GM19240 (cell line): Measurements from ENCODE around the gene SMIM32.
A peak's percentile ranks its signal among the peaks of the same experiment; 100 is the strongest.

Experiments
- DNase-seq: peaks from one replicate; pipeline ENCODE4 v3.0.0; 2011; ENCODE audit warnings: low spot score; ENCODE audit not compliant: insufficient read length

The SMIM32 gene

GRCh38 chr5:136192526-136193321, at the start of gene SMIM32:
Gene SMIM32, minus strand, starts transcription at chr5:136193162. Its CDS starts 638 bp downstream, at chr5:136192524.
- DNase-seq = no peak

GRCh38 chr5:136242611-136243010, 49.6 kb upstream of the SMIM32 start:
- no peak for DNase-seq

DNA sequence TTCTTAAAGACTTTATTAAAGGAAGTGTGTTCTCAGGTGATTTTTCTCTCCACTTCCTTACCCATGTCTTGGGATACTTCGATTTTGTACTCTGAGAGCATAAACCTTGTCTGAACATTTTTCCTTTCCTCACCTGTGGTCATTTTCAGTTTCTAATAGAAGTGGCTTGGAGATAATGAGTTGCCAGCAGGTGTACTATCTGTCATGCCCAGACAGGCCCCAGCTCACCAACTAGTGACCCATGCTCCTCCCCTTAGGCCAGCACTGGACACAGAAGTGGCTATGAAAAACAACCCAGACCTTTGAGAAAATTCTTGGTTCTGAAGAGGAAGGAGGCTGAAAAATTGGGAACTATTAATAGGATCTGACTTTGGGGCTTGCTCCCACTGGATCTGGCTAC, 49.2 kb upstream of the SMIM32 start:
- DNase-seq = no peak

- DNase-seq = no peak
Observed at GRCh38 chr5:136240894-136241293, 47.9 kb upstream of the SMIM32 start.

DNA sequence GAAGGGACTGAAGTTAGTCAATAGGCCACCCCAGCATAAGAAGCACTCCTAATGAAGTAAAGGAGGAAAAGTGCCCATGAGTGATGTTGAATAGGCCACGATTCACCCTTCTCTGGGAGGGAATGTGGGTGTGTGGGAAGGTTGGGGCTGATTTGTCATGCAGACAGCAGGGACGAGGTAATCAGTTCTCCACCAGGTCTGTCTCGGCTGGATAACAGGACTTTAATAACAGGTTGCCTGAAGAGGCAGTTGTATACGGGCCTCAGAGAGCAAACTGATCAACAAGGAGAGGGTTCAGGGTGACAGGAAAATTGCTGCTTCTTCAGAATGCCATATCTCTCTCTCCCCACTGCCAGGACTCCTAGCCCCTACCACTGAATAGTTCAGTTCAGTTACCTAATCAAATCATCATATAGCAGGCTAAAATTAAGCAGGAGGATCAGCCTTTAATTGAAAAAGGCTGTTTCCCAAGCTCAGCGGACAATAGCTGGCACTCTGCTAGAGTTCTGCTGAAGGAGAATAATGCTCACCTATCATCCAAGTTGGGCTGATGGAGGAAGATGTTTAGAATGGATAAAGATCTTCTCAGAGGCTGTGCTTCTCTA, 43.6 kb upstream of the SMIM32 start:
- DNase-seq = no peak

GRCh38 chr5:136235321-136235720, 42.4 kb upstream of the SMIM32 start:
- no peak for DNase-seq

GRCh38 chr5:136232316-136232715, 39.4 kb upstream of the SMIM32 start:
- no peak for DNase-seq

- DNase-seq = no peak
Observed at GRCh38 chr5:136230176-136230575, 37.2 kb upstream of the SMIM32 start.

- DNase-seq = no peak
Observed at GRCh38 chr5:136228136-136228757, 35.3 kb upstream of the SMIM32 start.

DNA sequence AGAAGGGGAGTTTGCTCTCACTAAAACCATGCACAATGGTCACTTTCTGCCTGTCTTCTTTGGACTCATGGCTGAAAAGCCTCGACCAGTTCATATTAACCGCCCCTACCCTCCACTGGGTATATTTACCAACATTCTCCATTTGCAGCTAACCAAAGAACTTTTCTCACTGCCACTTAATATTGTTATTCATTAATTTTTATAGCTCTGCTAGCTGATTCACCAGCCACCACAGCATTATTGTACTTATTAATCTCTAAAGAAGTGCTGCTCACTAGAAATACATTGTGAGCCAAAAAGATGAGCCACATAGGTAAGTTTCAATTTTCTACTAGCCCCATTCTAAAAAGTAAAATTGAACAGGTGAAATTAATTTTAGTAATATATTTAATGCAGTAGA, 33.4 kb upstream of the SMIM32 start:
- no peak for DNase-seq

- DNase-seq = no peak
Observed at GRCh38 chr5:136225796-136226195, 32.8 kb upstream of the SMIM32 start.

DNA sequence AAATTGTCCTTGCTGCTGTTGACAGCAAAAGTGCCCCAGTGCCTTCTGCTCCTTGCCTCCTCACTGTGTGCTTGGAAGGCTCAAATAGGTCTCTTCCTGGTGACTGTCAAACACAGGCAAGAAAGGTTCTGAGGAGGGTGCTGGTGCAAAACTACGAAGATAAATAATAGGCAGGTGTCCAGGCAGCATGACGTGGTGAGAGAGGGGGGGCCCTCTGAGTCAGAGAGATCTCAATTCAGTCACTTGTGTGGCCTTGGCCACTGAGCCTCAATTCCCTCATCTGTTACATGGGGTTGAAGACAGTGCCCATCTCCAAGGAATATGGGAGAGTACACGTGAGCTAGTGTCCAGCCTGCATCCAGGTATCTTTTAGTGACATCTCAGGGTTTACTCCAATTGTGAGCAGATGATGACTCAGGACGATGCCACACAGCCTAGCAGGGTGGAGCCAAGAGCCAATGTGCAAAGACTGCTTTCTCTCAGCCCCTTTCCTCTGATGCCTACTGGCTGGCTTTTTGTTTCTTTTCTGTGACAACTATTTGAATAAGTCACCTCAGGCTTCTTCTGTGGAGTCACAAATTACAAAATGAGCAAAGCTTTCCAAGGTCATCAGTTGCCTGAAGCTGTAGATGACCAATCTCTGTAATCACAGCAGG, 29.7 kb upstream of the SMIM32 start:
- DNase-seq = no peak

DNA sequence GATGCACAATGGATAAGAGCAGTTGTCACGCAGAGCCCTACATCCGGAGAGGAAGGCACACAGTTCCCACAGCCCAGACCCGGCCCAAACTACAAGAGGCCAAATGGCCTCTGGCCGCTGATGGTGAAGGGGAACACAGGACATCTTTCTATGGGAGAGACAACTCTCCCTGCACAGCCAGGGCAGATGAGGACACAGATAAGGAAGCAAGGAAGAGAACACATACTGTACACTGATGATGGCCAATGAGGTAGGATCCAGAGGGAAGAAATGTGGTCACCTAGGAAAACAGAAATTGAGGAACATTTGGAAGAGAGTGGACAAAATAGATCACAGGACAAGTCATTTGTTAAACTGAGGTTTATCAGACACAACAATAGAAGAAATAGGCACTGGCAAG, 28.4 kb upstream of the SMIM32 start:
- DNase-seq = no peak

GRCh38 chr5:136216230-136216629, 23.3 kb upstream of the SMIM32 start:
- no peak for DNase-seq

DNA sequence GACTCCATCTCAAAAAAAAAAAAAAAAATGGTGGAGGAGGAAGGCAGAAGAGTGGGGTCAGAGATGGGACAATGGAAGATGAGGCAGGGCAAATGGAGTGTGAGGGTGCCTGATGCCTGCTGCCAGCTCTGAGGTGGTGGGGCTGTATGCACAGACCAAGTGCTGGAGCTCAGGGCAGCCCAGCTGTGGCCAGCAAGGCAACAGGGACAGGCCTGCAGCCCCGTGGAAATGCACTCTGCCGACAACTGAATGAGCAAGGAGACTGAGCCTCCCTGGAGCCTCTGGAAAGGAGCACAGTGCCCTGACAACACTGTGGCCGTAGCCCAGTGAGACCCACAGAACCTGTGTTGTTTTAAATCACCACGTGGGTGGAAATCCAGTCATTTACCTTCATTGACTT, 22.9 kb upstream of the SMIM32 start:
- no peak for DNase-seq

GRCh38 chr5:136213919-136214493, 21.0 kb upstream of the SMIM32 start:
- DNase-seq = no peak

DNA sequence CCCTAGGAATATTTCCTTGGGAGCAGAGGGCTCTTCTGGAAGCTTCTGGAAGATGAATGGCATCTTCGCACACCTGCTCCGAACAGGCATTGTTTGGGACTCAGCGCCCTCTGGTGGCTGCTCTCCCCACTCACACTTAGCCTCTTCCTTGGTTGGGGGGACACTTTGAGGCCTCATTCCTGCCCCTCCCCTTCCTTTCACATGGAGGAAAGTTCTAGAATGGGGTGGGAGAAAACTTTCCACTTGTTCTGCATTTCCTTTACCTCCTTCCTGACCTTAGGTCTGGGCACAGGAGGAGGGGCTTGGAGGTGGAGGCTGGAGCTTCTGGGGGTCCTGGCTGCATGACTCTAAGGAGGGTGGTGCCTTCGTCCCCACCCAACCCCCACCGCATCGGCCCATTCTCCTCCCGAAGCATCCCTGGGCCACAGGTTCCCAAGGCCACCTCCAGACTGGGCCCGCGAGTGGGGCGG, 19.3 kb upstream of the SMIM32 start:
- DNase-seq = peak; percentile 57

DNA sequence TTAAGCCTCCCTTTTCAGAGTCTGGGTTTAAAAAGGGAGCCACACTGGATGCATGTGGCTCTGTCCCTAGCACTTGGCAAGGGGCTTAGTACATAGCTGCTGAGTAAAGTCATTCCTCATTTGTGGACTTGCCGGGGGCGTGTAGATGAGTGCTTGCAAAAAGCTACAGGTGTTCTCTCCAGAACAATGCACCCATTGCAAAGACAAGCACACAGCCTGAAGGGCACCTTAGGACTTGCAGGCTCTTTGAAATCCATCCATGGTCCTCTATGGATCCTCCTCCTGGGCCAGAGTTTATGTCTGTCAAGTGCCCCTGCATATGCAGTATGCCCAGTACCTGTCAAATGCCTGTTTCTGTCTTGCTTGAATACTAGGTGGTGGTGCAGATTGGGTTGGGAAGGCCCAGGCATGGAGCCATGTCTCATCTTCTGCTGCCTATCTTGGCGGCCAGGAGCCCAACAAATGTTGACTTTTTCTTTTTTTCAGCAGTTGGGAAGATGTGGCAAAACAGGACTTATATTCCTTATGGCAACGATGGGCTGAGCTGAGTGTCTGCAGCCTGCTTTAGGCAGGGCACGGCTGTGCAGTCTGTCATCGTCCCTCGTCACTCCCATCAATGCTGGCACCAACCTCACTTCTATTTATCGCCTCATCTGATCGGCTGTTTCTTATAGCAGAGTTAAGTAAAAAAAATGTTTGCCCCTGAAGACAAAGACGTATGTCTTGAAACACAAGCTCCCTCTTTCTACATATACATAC, 18.5 kb upstream of the SMIM32 start:
- no peak for DNase-seq

DNA sequence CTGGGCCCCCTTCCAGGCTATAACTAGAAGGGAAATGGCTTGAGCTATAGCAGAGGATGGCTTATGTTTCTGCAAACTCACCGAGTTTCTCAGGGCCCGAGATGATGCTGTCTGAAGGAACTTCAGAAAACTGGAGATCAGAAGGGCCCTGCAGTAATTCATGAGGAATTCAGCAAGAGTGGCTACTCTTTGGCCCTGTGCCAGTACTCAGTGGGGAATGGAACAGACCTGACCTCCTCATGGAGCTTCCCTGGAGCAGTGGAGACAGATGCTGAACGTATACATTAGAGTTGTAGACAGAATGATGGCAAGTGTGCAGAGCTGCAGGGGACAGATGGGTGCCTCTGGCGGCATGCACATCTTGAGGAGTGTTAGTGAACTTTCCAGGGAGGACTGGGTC, 17.3 kb upstream of the SMIM32 start:
- DNase-seq = no peak

DNA sequence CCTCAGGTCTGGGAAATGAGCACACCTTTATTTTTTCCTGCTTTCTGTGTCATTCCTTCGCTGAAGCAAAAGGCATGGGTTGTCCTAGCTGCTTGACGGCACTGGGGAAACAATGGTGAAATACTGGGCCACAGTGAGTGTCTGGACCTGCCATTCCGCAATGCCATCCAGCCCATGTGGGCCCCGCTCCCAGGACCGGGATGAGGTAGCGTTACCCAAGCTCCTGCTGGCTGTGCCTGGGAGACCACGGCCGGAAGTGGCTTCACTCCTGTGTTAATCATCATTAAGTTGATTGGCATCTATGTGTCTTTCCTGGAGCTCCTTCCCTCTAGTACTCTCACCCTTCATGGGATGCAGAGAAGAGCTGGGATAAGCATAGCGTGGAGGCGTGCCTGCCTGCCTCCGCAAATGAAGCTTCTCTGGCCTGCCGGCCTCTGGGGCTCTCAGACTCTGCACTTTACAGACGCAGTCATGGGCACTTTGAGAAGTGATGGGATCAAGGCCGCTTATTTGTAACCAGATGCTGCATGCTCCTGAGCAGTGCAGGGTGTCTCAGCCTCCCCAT, 16.5 kb upstream of the SMIM32 start:
- DNase-seq = no peak

DNA sequence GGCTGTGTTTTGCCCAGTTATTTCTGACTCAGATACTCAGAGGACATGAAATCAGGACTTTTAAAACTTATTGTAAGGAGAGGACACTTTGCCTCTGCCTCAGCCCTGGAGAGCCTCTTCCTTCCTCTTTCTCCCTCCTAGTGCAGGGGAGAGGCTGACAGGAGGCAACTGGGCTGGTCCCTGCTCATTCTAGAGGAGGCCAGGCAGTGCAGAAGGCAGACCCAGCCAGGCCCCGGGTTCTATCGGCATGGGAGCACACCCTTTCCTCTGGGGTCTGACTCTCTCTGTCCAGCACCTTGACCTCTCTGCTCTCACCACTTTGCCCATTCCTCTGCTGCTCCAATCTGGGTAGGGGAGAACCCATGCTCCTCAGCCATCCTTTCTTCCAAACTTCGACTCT, 16.0 kb upstream of the SMIM32 start:
- no peak for DNase-seq
